SK-N-SH (cell line): Measurements from ENCODE around the gene FYN. TPM values are rescaled to one million over a fixed set of nuclear protein-coding genes. Genes with fewer than 3 reads are reported as not detected.

Source experiments
- CTCF ChIA-PET: fragments of 300-600, 350-600 bp; formaldehyde crosslinking; extraction: SDS; loops from one replicate; lab custom pipeline; 2021; lab: Yijun Ruan, JAX
- POLR2A ChIA-PET: fragments of 350-600 bp; sonication (Branson Sonifier 250); formaldehyde crosslinking; extraction: SDS; loops from one replicate; lab custom pipeline; 2020; ENCODE audit warnings: antibody characterized with exemption, inconsistent platforms; lab: Yijun Ruan, JAX
- DNase-seq: peaks from one replicate; pipeline ENCODE4 v3.0.0; 2012
- H2AFZ ChIP-seq: fragments of 200-600 bp; sonication (generic); 2 replicates; pipeline ENCODE4 v1.8.1; 2016; ENCODE audit warnings: antibody characterized with exemption, mild to moderate bottlenecking, low read depth
- H3F3A ChIP-seq: fragments of 200-600 bp; sonication (generic); replicated peaks from 2 replicates; pipeline ENCODE3; 2016; ENCODE audit warnings: antibody characterized with exemption, mild to moderate bottlenecking; ENCODE audit not compliant: insufficient read depth
- H3K27ac ChIP-seq, 2 experiments: fragments of 200-500 bp in 1 of 2; fragments of 200-600 bp in 1 of 2; sonication (Bioruptor generic) in 1 of 2; sonication (generic), shearing (Covaris generic) in 1 of 2; 2 replicates each; pipeline versions ENCODE4 v1.5.1 to v1.6.1; 2014 to 2016; ENCODE audit warnings: low read depth in 2 of 2, inconsistent platforms in 1 of 2, low read length in 1 of 2, mild to moderate bottlenecking in 1 of 2, mixed read lengths in 1 of 2
- H3K27me3 ChIP-seq: fragments of 200-600 bp; sonication (generic), shearing (Covaris generic); 2 replicates; pipeline ENCODE4 v1.6.1; 2016; ENCODE audit warnings: mixed run types; ENCODE audit not compliant: insufficient read depth
- H3K36me3 ChIP-seq, 2 experiments: fragments of 200-500 bp in 1 of 2; fragments of 200-600 bp in 1 of 2; sonication (Bioruptor generic) in 1 of 2; sonication (generic) in 1 of 2; replicated peaks in 1 of 2; 2 replicates each; pipeline versions ENCODE3 to v1.5.1; 2014 to 2016; ENCODE audit warnings: low read length in 1 of 2, mild to moderate bottlenecking in 1 of 2; ENCODE audit not compliant: insufficient read depth in 2 of 2, control insufficient read depth in 1 of 2
- H3K4me1 ChIP-seq, 2 experiments: fragments of 200-500 bp in 1 of 2; fragments of 200-600 bp in 1 of 2; sonication (Bioruptor generic) in 1 of 2; sonication (generic), shearing (Covaris generic) in 1 of 2; 2 replicates each; pipeline versions ENCODE4 v1.5.1 to v1.6.1; 2014 to 2016; ENCODE audit warnings: low read depth in 1 of 2, low read length in 1 of 2, mixed run types in 1 of 2; ENCODE audit not compliant: insufficient read depth in 2 of 2, control insufficient read depth in 1 of 2
- H3K4me2 ChIP-seq: fragments of 200-600 bp; sonication (generic), shearing (Covaris generic); 2 replicates; pipeline ENCODE4 v1.6.1; 2017; ENCODE audit warnings: mixed run types
- H3K4me3 ChIP-seq, 2 experiments: fragments of 200-500 bp in 1 of 2; fragments of 200-600 bp in 1 of 2; sonication (Bioruptor generic) in 1 of 2; sonication (generic), shearing (Covaris generic) in 1 of 2; 2 replicates each; pipeline versions ENCODE4 v1.5.1 to v1.8.1; 2014 to 2016; ENCODE audit warnings: low read depth in 2 of 2, inconsistent platforms in 1 of 2, low read length in 1 of 2, mild to moderate bottlenecking in 1 of 2, mixed read lengths in 1 of 2, moderate library complexity in 1 of 2
- H3K79me2 ChIP-seq: fragments of 200-600 bp; sonication (generic); 2 replicates; pipeline ENCODE4 v1.8.1; 2017; ENCODE audit warnings: mild to moderate bottlenecking; ENCODE audit not compliant: insufficient read depth
- H3K9ac ChIP-seq: fragments of 200-600 bp; sonication (generic); 2 replicates; pipeline ENCODE4 v1.6.1; 2017; ENCODE audit warnings: mixed run types
- H3K9me2 ChIP-seq: fragments of 200-600 bp; sonication (generic); 2 replicates; pipeline ENCODE4 v1.6.1; 2017; ENCODE audit warnings: mixed run types
- H3K9me3 ChIP-seq: fragments of 200-600 bp; sonication (generic); 2 replicates; pipeline ENCODE4 v1.6.1; 2017; ENCODE audit warnings: mixed run types, mild to moderate bottlenecking, moderate library complexity
- H4K20me1 ChIP-seq: fragments of 200-600 bp; sonication (generic); 2 replicates; pipeline ENCODE4 v1.6.1; 2017; ENCODE audit warnings: mild to moderate bottlenecking, mixed run types; ENCODE audit not compliant: insufficient read depth
- CHD2 ChIP-seq: fragments of 150-350 bp; IDR thresholded peaks from 2 replicates; pipeline ENCODE4 v1.6.1; 2018; ENCODE audit warnings: low read length; ENCODE audit not compliant: partially characterized antibody
- ELF1 ChIP-seq: IDR thresholded peaks from 2 replicates; pipeline ENCODE4 v1.4.0; 2012
- EZH2phosphoT487 ChIP-seq: fragments of 200-600 bp; sonication (generic); IDR thresholded peaks from 2 replicates; pipeline ENCODE4 v1.6.1; 2017; ENCODE audit warnings: low read depth, mixed run types, mild to moderate bottlenecking, antibody characterized with exemption, moderate library complexity, borderline replicate concordance
- FOSL2 ChIP-seq: IDR thresholded peaks from 2 replicates; pipeline ENCODE4 v1.4.0; 2012; ENCODE audit warnings: low read depth, mild to moderate bottlenecking, moderate library complexity, borderline replicate concordance
- FOXJ3 ChIP-seq: sonication (generic); formaldehyde crosslinking; IDR thresholded peaks from 2 replicates; pipeline ENCODE4 v1.5.1; 2020; ENCODE audit warnings: mild to moderate bottlenecking, missing genetic modification reagents
- FOXM1 ChIP-seq: IDR thresholded peaks from 2 replicates; pipeline ENCODE4 v1.4.0; 2012; ENCODE audit warnings: low read depth, mild to moderate bottlenecking
- JUND ChIP-seq: IDR thresholded peaks from 2 replicates; pipeline ENCODE4 v1.4.0; 2012
- MXI1 ChIP-seq: IDR thresholded peaks from 2 replicates; pipeline ENCODE4 v1.6.1; 2012; ENCODE audit warnings: mild to moderate bottlenecking, low read depth, low read length, improper control_type of control experiment
- RCOR1 ChIP-seq: fragments of 150-350 bp; IDR thresholded peaks from 2 replicates; pipeline ENCODE4 v1.6.1; 2017; ENCODE audit warnings: antibody characterized with exemption, low read length
- RFX5 ChIP-seq: IDR thresholded peaks from 2 replicates; pipeline ENCODE4 v1.6.1; 2012; ENCODE audit warnings: mild to moderate bottlenecking, improper control_type of control experiment, low read length
- RXRA ChIP-seq: IDR thresholded peaks from 2 replicates; pipeline ENCODE4 v1.4.0; 2012; ENCODE audit warnings: low read depth, mild to moderate bottlenecking, borderline replicate concordance
- SIN3A ChIP-seq: IDR thresholded peaks from 2 replicates; pipeline ENCODE4 v1.6.1; 2012; ENCODE audit warnings: low read depth, mild to moderate bottlenecking, low read length, moderate library complexity, borderline replicate concordance
- SMC3 ChIP-seq: IDR thresholded peaks from 2 replicates; pipeline ENCODE4 v1.6.1; 2012; ENCODE audit warnings: low read depth, low read length, improper control_type of control experiment
- TAF1 ChIP-seq: IDR thresholded peaks from 2 replicates; pipeline ENCODE4 v1.6.1; 2012; ENCODE audit warnings: low read depth, mild to moderate bottlenecking, low read length, moderate library complexity, borderline replicate concordance
- TCF12 ChIP-seq: IDR thresholded peaks from 2 replicates; pipeline ENCODE4 v1.4.0; 2012
- polyA plus RNA-seq, 3 experiments: library from polyadenylated mRNA; depleted of rRNA; stranded (reverse); fragments of >200 nt; gene quantifications; 2 replicates each; pipeline ENCODE4 v1.2.3, GENCODE V29; 2012
- TF ChIP-seq, protein P1 (sequence below): fragments of 200-600 bp; sonication (generic); IDR thresholded peaks from 2 replicates; pipeline ENCODE4 v1.6.1; 2017; ENCODE audit warnings: antibody characterized with exemption, mild to moderate bottlenecking, moderate library complexity
- TF ChIP-seq, protein P2 (sequence below): IDR thresholded peaks from 2 replicates; pipeline ENCODE4 v1.4.0; 2012; ENCODE audit warnings: low read depth, borderline replicate concordance
- TF ChIP-seq, protein P3 (sequence below): IDR thresholded peaks from 2 replicates; pipeline ENCODE4 v1.4.0; 2012; ENCODE audit warnings: low read depth, borderline replicate concordance
- TF ChIP-seq, protein P4 (sequence below): IDR thresholded peaks from 2 replicates; pipeline ENCODE4 v1.6.1; 2012; ENCODE audit warnings: mild to moderate bottlenecking, low read depth, low read length, moderate library complexity
- TF ChIP-seq, protein P5 (sequence below): IDR thresholded peaks from 2 replicates; pipeline ENCODE4; 2012

Gene FYN
- polyA plus RNA-seq, 1 of the 3 experiments (the other 2 are of a cell fraction), result 31.0 TPM

DNA sequence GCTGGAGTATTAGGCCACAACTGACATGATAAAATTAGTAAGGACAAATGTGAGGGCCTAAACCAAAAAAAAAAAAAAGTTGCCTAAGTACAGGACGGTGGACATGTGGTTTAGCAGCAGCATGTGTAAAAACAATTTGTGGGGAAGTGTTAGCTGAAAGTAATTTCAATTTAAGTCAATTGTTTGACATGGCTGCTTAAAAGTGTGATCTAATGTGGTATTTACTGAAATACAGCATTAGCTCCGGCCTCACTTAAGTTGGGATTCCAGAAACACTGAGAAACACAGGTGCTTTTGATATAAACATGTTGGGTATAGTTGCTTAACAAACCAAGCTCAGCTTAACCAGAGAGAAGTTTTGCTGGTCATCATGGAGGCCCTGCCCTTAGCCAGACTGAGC, 119.7 kb downstream of the FYN start (continued):
- TF ChIP-seq, protein P1, sequence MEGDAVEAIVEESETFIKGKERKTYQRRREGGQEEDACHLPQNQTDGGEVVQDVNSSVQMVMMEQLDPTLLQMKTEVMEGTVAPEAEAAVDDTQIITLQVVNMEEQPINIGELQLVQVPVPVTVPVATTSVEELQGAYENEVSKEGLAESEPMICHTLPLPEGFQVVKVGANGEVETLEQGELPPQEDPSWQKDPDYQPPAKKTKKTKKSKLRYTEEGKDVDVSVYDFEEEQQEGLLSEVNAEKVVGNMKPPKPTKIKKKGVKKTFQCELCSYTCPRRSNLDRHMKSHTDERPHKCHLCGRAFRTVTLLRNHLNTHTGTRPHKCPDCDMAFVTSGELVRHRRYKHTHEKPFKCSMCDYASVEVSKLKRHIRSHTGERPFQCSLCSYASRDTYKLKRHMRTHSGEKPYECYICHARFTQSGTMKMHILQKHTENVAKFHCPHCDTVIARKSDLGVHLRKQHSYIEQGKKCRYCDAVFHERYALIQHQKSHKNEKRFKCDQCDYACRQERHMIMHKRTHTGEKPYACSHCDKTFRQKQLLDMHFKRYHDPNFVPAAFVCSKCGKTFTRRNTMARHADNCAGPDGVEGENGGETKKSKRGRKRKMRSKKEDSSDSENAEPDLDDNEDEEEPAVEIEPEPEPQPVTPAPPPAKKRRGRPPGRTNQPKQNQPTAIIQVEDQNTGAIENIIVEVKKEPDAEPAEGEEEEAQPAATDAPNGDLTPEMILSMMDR, result no peak
- TF ChIP-seq SIN3A, result no peak
- TF ChIP-seq FOXM1, result no peak
- no peak for TF ChIP-seq CHD2
- no peak for TF ChIP-seq FOXJ3
- no peak for TF ChIP-seq ELF1
- TF ChIP-seq, protein P2, sequence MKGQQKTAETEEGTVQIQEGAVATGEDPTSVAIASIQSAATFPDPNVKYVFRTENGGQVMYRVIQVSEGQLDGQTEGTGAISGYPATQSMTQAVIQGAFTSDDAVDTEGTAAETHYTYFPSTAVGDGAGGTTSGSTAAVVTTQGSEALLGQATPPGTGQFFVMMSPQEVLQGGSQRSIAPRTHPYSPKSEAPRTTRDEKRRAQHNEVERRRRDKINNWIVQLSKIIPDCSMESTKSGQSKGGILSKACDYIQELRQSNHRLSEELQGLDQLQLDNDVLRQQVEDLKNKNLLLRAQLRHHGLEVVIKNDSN, result no peak
- TF ChIP-seq JUND, result no peak
- no peak for TF ChIP-seq RFX5
- TF ChIP-seq, all 33 proteins: peak for 0

DNA sequence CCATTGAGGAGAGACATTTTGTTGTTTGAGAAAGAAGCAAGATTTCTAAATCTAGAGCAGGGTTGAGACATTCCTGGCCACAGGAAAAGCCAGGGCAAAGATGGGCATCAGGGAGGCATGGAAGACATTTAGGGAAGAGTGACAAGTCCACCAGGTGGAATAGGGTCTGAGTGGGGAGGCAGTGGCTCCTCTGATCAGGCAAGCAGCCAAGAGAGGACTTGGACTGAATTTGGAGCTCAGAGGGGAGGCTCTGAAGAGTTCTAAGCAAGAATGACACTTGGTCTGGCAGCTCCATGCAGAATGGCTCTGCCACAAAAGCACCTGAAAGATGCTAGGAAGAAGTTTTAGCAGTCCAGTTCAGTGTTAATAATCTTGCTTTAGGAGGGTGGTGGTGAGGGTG, 120.8 kb downstream of the FYN start:
- CTCF ChIA-PET, result interaction anchor here (0.6 to 1.3 kb wide), 4 partner anchors 8 to 291 kb away, joined by 3 read pairs; no protein-coding TSS in a partner anchor
- H3K9ac ChIP-seq, result no peak overlapping the region
- POLR2A ChIA-PET, result no interaction called here
- TF ChIP-seq FOSL2 (no peak), CHD2 (no peak), SMC3 (no peak), TCF12 (no peak), ELF1 (no peak), RCOR1 (no peak), RXRA (no peak), TAF1 (no peak), EZH2phosphoT487 (no peak), RFX5 (no peak), MXI1 (no peak), SIN3A (no peak), FOXM1 (no peak)
- TF ChIP-seq, protein P3, sequence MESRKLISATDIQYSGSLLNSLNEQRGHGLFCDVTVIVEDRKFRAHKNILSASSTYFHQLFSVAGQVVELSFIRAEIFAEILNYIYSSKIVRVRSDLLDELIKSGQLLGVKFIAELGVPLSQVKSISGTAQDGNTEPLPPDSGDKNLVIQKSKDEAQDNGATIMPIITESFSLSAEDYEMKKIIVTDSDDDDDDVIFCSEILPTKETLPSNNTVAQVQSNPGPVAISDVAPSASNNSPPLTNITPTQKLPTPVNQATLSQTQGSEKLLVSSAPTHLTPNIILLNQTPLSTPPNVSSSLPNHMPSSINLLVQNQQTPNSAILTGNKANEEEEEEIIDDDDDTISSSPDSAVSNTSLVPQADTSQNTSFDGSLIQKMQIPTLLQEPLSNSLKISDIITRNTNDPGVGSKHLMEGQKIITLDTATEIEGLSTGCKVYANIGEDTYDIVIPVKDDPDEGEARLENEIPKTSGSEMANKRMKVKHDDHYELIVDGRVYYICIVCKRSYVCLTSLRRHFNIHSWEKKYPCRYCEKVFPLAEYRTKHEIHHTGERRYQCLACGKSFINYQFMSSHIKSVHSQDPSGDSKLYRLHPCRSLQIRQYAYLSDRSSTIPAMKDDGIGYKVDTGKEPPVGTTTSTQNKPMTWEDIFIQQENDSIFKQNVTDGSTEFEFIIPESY, result no peak
- TF ChIP-seq, protein P4, sequence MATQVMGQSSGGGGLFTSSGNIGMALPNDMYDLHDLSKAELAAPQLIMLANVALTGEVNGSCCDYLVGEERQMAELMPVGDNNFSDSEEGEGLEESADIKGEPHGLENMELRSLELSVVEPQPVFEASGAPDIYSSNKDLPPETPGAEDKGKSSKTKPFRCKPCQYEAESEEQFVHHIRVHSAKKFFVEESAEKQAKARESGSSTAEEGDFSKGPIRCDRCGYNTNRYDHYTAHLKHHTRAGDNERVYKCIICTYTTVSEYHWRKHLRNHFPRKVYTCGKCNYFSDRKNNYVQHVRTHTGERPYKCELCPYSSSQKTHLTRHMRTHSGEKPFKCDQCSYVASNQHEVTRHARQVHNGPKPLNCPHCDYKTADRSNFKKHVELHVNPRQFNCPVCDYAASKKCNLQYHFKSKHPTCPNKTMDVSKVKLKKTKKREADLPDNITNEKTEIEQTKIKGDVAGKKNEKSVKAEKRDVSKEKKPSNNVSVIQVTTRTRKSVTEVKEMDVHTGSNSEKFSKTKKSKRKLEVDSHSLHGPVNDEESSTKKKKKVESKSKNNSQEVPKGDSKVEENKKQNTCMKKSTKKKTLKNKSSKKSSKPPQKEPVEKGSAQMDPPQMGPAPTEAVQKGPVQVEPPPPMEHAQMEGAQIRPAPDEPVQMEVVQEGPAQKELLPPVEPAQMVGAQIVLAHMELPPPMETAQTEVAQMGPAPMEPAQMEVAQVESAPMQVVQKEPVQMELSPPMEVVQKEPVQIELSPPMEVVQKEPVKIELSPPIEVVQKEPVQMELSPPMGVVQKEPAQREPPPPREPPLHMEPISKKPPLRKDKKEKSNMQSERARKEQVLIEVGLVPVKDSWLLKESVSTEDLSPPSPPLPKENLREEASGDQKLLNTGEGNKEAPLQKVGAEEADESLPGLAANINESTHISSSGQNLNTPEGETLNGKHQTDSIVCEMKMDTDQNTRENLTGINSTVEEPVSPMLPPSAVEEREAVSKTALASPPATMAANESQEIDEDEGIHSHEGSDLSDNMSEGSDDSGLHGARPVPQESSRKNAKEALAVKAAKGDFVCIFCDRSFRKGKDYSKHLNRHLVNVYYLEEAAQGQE, result no peak
- TF ChIP-seq, protein P1, result no peak
- TF ChIP-seq, protein P5, sequence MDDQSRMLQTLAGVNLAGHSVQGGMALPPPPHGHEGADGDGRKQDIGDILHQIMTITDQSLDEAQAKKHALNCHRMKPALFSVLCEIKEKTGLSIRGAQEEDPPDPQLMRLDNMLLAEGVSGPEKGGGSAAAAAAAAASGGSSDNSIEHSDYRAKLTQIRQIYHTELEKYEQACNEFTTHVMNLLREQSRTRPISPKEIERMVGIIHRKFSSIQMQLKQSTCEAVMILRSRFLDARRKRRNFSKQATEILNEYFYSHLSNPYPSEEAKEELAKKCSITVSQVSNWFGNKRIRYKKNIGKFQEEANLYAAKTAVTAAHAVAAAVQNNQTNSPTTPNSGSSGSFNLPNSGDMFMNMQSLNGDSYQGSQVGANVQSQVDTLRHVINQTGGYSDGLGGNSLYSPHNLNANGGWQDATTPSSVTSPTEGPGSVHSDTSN, result no peak

More for the DNA sequence above, 120.8 kb downstream of the FYN start:
- no peaks in the 10 kb centered on the region for H4K20me1 ChIP-seq
- no peak for DNase-seq
- no peaks in the 10 kb centered on the region for H3K9me2 ChIP-seq
- H3K27ac ChIP-seq, result no peak overlapping the region
- no peak overlapping the region for H2AFZ ChIP-seq
- no peak overlapping the region for H3K4me2 ChIP-seq
- H3K4me1 ChIP-seq, result peaks cover 2 to 5% of the 10 kb centered on the region in 2 experiments; a peak in 3 of 4 replicates
- peaks cover 5% of the 10 kb centered on the region; the same call in 1 of the 2 replicates for H3K79me2 ChIP-seq
- no peaks in the 10 kb centered on the region for H3K36me3 ChIP-seq
- no peaks in the 10 kb centered on the region for H3K9me3 ChIP-seq
- H3K27me3 ChIP-seq, result no peaks in the 10 kb centered on the region
- peaks cover 6% of the 10 kb centered on the region for H3F3A ChIP-seq
- no peak overlapping the region for H3K4me3 ChIP-seq
